Fibroblast of peridontal ligament (primary cell): ENCODE data around the gene DOCK2.
"Not testable (repeated sequence)": the region's sequence is repeated elsewhere in the genome, so short reads cannot be mapped to it uniquely, and the experiment has no call there.

ENCODE experiments used
- DNase-seq: peaks from one replicate; pipeline ENCODE4 v3.0.0-alpha.2; 2010; ENCODE audit errors: extremely low read depth

DOCK2 gene

GRCh38 chr5:169754737-169755136 is 117.7 kb downstream of the DOCK2 start:
- no peak for DNase-seq

GRCh38 chr5:169756071-169756765 is 119.1 kb downstream of the DOCK2 start:
- DNase-seq, result no peak

GRCh38 chr5:169757016-169757415 is 119.9 kb downstream of the DOCK2 start:
- no peak for DNase-seq

GRCh38 chr5:169758886-169759285 is 121.8 kb downstream of the DOCK2 start:
- DNase-seq, result no peak

GRCh38 chr5:169760229-169760628 is 123.2 kb downstream of the DOCK2 start:
- no peak for DNase-seq

GRCh38 chr5:169762338-169763095 is 125.4 kb downstream of the DOCK2 start:
- peak; percentile 44 for DNase-seq

- DNase-seq, result peak; percentile 31
Measured at GRCh38 chr5:169763376-169764017, 126.4 kb downstream of the DOCK2 start.

- DNase-seq, result no peak
Measured at GRCh38 chr5:169764018-169764378, 126.9 kb downstream of the DOCK2 start.

- DNase-seq, result peak; percentile 25
Measured at GRCh38 chr5:169765176-169765996, 128.3 kb downstream of the DOCK2 start.

- DNase-seq, result not testable (repeated sequence)
Measured at GRCh38 chr5:169766943-169767342, 129.9 kb downstream of the DOCK2 start.

GRCh38 chr5:169767938-169768337 is 130.9 kb downstream of the DOCK2 start:
- no peak for DNase-seq

GRCh38 chr5:169768416-169768815 is 131.3 kb downstream of the DOCK2 start:
- DNase-seq, result no peak

- DNase-seq, result no peak
Measured at GRCh38 chr5:169770109-169770508, 133.0 kb downstream of the DOCK2 start.

- no peak for DNase-seq
Measured at GRCh38 chr5:169772256-169772655, 135.2 kb downstream of the DOCK2 start.

- DNase-seq, result no peak
Measured at GRCh38 chr5:169772688-169773087, 135.6 kb downstream of the DOCK2 start.

GRCh38 chr5:169777159-169777558 is 140.1 kb downstream of the DOCK2 start:
- no peak for DNase-seq

- DNase-seq, result no peak
Measured at GRCh38 chr5:169778622-169779596, 141.8 kb downstream of the DOCK2 start.

GRCh38 chr5:169781420-169782345 is 144.6 kb downstream of the DOCK2 start:
- no peak for DNase-seq

- DNase-seq, result no peak
Measured at GRCh38 chr5:169785771-169786618, 148.9 kb downstream of the DOCK2 start.
